ENCODE results near the gene OCRL. TPM values are rescaled to one million over a fixed set of nuclear protein-coding genes. Genes with fewer than 3 reads are reported as not detected.
"Not testable (repeated sequence)": the region's sequence is repeated elsewhere in the genome, so short reads cannot be mapped to it uniquely, and the experiment has no call there.

OCRL gene
- total and polyA plus RNA-seq, 2 of the 4 experiments (the other 2 are of a cell fraction) = 19.4 to 20.6 TPM

DNA sequence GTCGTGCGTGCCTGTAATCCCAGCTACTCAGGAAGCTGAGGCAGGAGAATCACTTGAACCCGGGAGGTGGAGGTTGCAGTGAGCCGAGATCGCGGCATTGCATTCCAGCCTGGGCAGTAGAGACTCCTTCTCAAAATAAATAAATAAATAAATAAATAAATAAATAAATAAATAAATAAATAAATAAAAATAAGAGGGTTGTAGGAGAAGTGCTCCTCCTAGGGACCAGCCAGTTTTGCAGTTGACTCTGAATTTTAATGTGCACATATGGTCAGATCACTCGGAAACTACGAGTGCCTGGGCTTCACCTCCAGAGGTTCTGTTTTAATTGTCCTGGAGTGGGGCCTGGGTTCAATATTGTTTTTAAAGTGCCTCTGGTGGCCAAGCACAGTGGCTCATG is 14.8 kb downstream of the OCRL start:
- in situ Hi-C loops (cut with MboI; ENCODE audit: low sequenced_read_pairs); H3K27me3 ChIP-seq (ENCODE audit: control insufficient read depth, insufficient read depth, low read length); CTCF ChIA-PET; H3K27ac ChIP-seq (ENCODE audit: insufficient read depth, low read length); H2AK9ac ChIP-seq (replicated peaks; ENCODE audit: low read depth, low read length, poor library complexity); BruUV-seq (replicated peaks); H2BK5ac ChIP-seq (ENCODE audit: low read depth, low read length, poor library complexity, severe bottlenecking); H3K4ac ChIP-seq (ENCODE audit: low read depth, low read length); H4K20me1 ChIP-seq (ENCODE audit: insufficient read depth, low read length); H3K79me1 ChIP-seq (ENCODE audit: low read depth in 1 of 2, low read length in 2 of 2); H3K14ac ChIP-seq (replicated peaks; ENCODE audit: low read depth, low read length); intact Hi-C loops (cut with micrococcal nuclease); H3K4me3 ChIP-seq (ENCODE audit: insufficient read depth, low read depth, low read length); H3K9me3 ChIP-seq (ENCODE audit: control insufficient read depth, insufficient read depth, low read length); H2BK15ac ChIP-seq (ENCODE audit: low read depth, low read length); H3K56ac ChIP-seq (ENCODE audit: extremely low read depth, insufficient read depth, low read length); H3K23ac ChIP-seq (ENCODE audit: low read depth, low read length); H3K9me1 ChIP-seq (ENCODE audit: insufficient read depth, low read length); H2AK5ac ChIP-seq (ENCODE audit: low read depth, low read length); POLR2A ChIA-PET (ENCODE audit: unreplicated experiment); H2AFZ ChIP-seq (replicated peaks; ENCODE audit: low read length, poor library complexity); dilution Hi-C loops (cut with HindIII; ENCODE audit: low sequenced_read_pairs, unreplicated experiment); DNase-seq; H2BK20ac ChIP-seq (ENCODE audit: low read depth, low read length); H3K18ac ChIP-seq (ENCODE audit: low read depth, low read length); ATAC-seq (ENCODE audit: low read depth); H4K5ac ChIP-seq (ENCODE audit: low read depth, low read length); H3K4me2 ChIP-seq (ENCODE audit: low read depth, low read length); H3K4me1 ChIP-seq (ENCODE audit: control insufficient read depth, insufficient read depth, low read length); H4K91ac ChIP-seq (ENCODE audit: insufficient read depth, low read depth, low read length); H4K8ac ChIP-seq (ENCODE audit: low read depth in 2 of 2, low read length in 2 of 2); H3K9ac ChIP-seq (ENCODE audit: low read depth, low read length); H2BK120ac ChIP-seq (ENCODE audit: low read depth, low read length): not testable (repeated sequence)
- H3K36me3 ChIP-seq (ENCODE audit: control insufficient read depth, insufficient read depth, low read length) = peaks cover 10% of the 10 kb centered on the region
- no CpG with 5 or more reads among the region's 8 CpGs for WGBS, 2 experiments (ENCODE audit: extremely low coverage in 2 of 2, insufficient read length in 1 of 2)

All from IMR-90 (cell line).